GM12873 (cell line): ENCODE measurements around the gene ATF5.
"Not testable (repeated sequence)": the region's sequence is repeated elsewhere in the genome, so short reads cannot be mapped to it uniquely, and the experiment has no call there.

Experiments
- CTCF ChIP-seq: IDR thresholded peaks from 2 replicates; pipeline ENCODE4 v1.5.1; 2012; ENCODE audit warnings: low read depth, mild to moderate bottlenecking, moderate library complexity, low read length, control low read depth; ENCODE audit not compliant: insufficient read depth; ENCODE audit errors: missing control alignments

The ATF5 gene

DNA sequence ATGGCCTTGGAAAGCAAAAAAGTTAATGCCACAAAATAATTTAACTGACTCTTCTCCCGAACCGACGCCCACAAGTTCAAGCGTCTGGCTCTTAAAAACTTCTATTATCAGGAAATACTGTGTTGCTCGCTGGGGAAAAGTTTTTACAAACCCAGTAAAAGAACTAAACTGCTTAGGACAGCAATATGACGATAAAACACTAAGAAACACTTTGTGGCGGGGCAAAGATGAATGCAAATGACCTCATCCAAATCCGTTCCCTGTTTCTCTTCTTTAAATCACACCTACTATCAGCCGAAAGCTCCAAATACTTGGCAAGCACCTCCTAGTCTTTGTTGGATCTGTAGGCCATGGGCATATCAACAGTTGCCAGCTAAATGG, 27.1 kb downstream of the ATF5 start:
- no peak for TF ChIP-seq CTCF

- no peak for TF ChIP-seq CTCF
Measured at GRCh38 chr19:49957262-49957915, 28.4 kb downstream of the ATF5 start.

DNA sequence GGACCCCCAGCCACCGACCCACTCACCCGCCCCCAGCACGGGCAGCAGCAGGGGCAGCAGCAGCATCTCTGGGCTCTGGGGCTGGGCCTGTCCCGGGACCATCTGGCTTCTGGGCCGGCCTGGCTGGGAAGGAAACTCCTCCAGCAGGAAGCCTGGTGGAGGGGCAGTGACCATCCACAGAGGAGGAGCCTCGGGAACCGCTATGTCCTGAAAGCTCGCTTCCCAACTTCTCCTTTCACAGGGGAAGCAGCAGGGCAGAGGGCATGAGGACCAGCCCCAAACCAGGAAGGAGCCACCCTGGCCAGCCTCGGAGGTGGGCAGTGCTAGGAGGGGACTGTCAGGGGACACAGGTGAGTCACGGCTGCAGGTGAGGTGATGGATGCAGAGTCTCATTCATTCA, 32.0 kb downstream of the ATF5 start, which contains the start of gene SIGLEC11:
SIGLEC11 (minus strand) TSS at position 193 of the 400 bp plus-strand sequence; CDS start at position 102, 91 bp downstream.
- TF ChIP-seq CTCF = not testable (repeated sequence)

GRCh38 chr19:49968279-49968922, 39.4 kb downstream of the ATF5 start:
- TF ChIP-seq CTCF = no peak

GRCh38 chr19:49971991-49972411, 43.0 kb downstream of the ATF5 start:
- no peak for TF ChIP-seq CTCF

DNA sequence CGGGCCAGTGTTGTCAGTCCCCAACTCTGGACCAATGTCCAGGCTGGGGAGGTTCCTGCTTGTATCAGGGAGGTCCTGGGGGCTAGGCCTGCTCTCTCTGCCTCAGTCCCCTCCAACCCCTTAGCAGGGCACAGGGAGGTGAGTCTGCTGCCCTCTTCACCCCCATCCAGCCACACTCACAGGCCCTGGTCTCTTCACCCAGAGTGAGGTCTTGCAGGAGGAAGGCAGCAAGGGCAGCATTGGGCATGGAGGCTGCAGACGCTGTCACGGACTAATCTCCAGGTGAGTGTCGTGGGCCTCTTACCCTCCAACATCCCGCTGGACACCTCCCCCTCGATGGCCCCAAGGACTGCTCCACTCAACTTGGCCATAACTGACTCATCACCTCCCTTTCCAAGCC, 43.8 kb downstream of the ATF5 start:
- no peak for TF ChIP-seq CTCF

- no peak for TF ChIP-seq CTCF
Measured at GRCh38 chr19:49973987-49974386, 45.0 kb downstream of the ATF5 start.
